Sigmoid colon (tissue), 7 donors: ENCODE measurements around the gene UBLCP1. TPM values are rescaled to one million over a fixed set of nuclear protein-coding genes. Genes with fewer than 3 reads are reported as not detected.
"Not testable (repeated sequence)": the region's sequence is repeated elsewhere in the genome, so short reads cannot be mapped to it uniquely, and the experiment has no call there.

Experiments
- DNase-seq: peaks from one replicate; pipeline ENCODE4 v3.0.0-alpha.2; 2019
- H3K27ac ChIP-seq, 4 donors: fragments of 200-600 bp; sonication (generic); one replicate each; pipeline ENCODE4 v1.5.1; 2016 to 2019; ENCODE audit warnings: mild to moderate bottlenecking in 1 of 4
- H3K27me3 ChIP-seq, 3 donors: fragments of 200-600 bp; sonication (generic); one replicate each; pipeline ENCODE4 v1.5.1; 2019; ENCODE audit warnings: mild to moderate bottlenecking in 1 of 3
- H3K36me3 ChIP-seq, 4 donors: fragments of 200-600 bp; sonication (generic); one replicate each; pipeline ENCODE4 v1.5.1; 2016 to 2019
- H3K4me1 ChIP-seq, 4 donors: fragments of 200-600 bp; sonication (generic); one replicate each; pipeline ENCODE4 v1.5.1; 2017 to 2019
- H3K4me3 ChIP-seq, 4 donors: fragments of 200-600 bp; sonication (generic); one replicate each; pipeline ENCODE4 v1.5.1; 2017 to 2019; ENCODE audit warnings: mild to moderate bottlenecking in 2 of 4, moderate library complexity in 1 of 4
- H3K9me3 ChIP-seq, 4 donors: fragments of 200-600 bp in 3 of 4; sonication (generic) in 3 of 4; one replicate each; pipeline versions ENCODE4 v1.5.1 to v1.6.1; 2013 to 2019
- EP300 ChIP-seq, 4 donors: sonication (generic); formaldehyde crosslinking; IDR thresholded peaks; one replicate each; pipeline ENCODE4 v1.6.1; 2017; ENCODE audit warnings: antibody characterized with exemption in 4 of 4
- POLR2A ChIP-seq, 2 donors: fragments of 450-650 bp; IDR thresholded peaks; one replicate each; pipeline ENCODE4 v1.6.1; 2016; ENCODE audit warnings: antibody characterized with exemption in 2 of 2, mild to moderate bottlenecking in 2 of 2, moderate library complexity in 2 of 2
- POLR2AphosphoS5 ChIP-seq, 4 donors: sonication (generic); formaldehyde crosslinking; IDR thresholded peaks; one replicate each; pipeline ENCODE4 v1.6.1; 2017; ENCODE audit warnings: antibody characterized with exemption in 4 of 4
- WGBS, 2 donors: extraction: QIAGEN DNeasy Blood & Tissue Kit; methylation state at CpG; one replicate each; pipeline ENCODE4 v1.1.7; 2013; 5-methylcytosine and 5-hydroxymethylcytosine counted together
- intact Hi-C: fragments of 100-400 bp; cut with DNase I; formaldehyde crosslinking; loops from one replicate; pipeline ENCODE4 v1.15.1; 2023
- polyA plus RNA-seq, 3 donors: library from polyadenylated mRNA; stranded (reverse); fragments of 200-250 nt; gene quantifications; one replicate each; pipeline ENCODE4 v1.2.3, GENCODE V29; 2013
- total RNA-seq, 4 donors: library from RNA; depleted of rRNA; stranded (reverse); fragments of >200 nt; gene quantifications; one replicate each; pipeline ENCODE4 v1.1.0, GENCODE V29; 2016
- TF ChIP-seq, protein P1 (sequence below), 4 experiments: fragments of 450-650 bp in 3 of 4; fragments of 200-600 bp in 1 of 4; IDR thresholded peaks; one replicate each; pipeline ENCODE4 v1.5.1; 2016 to 2019; ENCODE audit warnings: antibody characterized with exemption in 4 of 4, mild to moderate bottlenecking in 3 of 4, moderate library complexity in 2 of 4
- donor health status: healthy with polysubstance abuse.
- donor health status: Bipolar disorder and iron deficiency.
- donor health status: healthy.

The UBLCP1 gene
- total and polyA plus RNA-seq, 7 donors, result 15.0 to 29.6 (median 18.7) TPM

DNA sequence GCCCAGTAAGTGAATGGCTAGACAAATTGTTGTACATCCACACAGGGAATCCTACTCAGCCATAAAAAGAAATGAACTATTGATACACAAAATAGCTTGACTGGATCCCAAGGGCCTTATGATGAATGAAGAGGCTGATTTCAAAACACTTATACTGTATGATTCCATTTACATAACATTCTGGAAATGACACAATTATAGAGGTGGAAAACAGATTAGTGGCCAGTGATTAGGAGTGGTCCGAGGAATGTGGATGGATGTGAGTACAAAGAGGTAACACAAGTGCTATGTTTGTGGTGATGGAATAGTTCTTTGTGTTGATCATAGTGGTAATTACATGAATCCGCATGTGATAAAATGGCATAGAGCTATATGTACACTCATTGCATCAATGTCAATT lies 4.7 kb upstream of the UBLCP1 start:
- H3K27ac ChIP-seq, result no peak overlapping the region
- WGBS, 2 donors, result 92 to 95% methylated on average over 2 of the region's 2 CpGs
- no peak for DNase-seq
- no peaks in the 10 kb centered on the region for H3K9me3 ChIP-seq
- TF ChIP-seq POLR2A (IDR thresholded peaks at IDR 0.05), result no peak
- TF ChIP-seq, protein P1, sequence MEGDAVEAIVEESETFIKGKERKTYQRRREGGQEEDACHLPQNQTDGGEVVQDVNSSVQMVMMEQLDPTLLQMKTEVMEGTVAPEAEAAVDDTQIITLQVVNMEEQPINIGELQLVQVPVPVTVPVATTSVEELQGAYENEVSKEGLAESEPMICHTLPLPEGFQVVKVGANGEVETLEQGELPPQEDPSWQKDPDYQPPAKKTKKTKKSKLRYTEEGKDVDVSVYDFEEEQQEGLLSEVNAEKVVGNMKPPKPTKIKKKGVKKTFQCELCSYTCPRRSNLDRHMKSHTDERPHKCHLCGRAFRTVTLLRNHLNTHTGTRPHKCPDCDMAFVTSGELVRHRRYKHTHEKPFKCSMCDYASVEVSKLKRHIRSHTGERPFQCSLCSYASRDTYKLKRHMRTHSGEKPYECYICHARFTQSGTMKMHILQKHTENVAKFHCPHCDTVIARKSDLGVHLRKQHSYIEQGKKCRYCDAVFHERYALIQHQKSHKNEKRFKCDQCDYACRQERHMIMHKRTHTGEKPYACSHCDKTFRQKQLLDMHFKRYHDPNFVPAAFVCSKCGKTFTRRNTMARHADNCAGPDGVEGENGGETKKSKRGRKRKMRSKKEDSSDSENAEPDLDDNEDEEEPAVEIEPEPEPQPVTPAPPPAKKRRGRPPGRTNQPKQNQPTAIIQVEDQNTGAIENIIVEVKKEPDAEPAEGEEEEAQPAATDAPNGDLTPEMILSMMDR (IDR thresholded peaks at IDR 0.05), result no peak
- TF ChIP-seq EP300 (IDR thresholded peaks at IDR 0.05), result no peak
- TF ChIP-seq POLR2AphosphoS5 (IDR thresholded peaks at IDR 0.05), result no peak
- H3K27me3 ChIP-seq, result peaks cover 0 to 10% (median 0%) of the 10 kb centered on the region in 3 donors
- H3K4me3 ChIP-seq, result no peak overlapping the region
- H3K4me1 ChIP-seq, result peaks cover 0 to 7% (median 6%) of the 10 kb centered on the region in 4 donors
- H3K36me3 ChIP-seq, result no peaks in the 10 kb centered on the region
- intact Hi-C loops, result no loop called here

DNA sequence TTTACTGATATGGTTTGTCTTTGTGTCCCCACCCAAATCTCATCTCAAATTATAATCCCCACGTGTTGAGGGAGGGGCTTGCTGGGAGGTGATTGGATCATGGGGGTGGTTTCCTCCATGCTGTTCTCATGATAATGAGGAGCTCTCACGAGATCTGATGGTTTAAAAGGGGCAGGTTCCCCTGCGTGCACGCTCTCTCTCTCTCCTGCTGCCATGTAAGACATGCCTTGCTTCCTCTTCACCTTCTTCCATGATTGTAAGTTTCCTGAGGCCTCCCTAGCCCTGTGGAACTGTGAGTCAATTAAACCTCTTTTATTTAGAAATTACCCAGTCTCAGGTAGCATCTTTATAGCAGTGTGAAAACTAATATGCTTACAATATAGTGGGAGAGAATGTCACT lies 2.9 kb upstream of the UBLCP1 start:
- DNase-seq, H3K36me3 ChIP-seq, H3K4me3 ChIP-seq, intact Hi-C loops, H3K27ac ChIP-seq, H3K9me3 ChIP-seq, H3K27me3 ChIP-seq: not testable (repeated sequence)
- 67 to 71% methylated on average over 4 of the region's 4 CpGs for WGBS, 2 donors
- H3K4me1 ChIP-seq, result peaks cover 0 to 21% (median 15%) of the 10 kb centered on the region in 4 donors

DNA sequence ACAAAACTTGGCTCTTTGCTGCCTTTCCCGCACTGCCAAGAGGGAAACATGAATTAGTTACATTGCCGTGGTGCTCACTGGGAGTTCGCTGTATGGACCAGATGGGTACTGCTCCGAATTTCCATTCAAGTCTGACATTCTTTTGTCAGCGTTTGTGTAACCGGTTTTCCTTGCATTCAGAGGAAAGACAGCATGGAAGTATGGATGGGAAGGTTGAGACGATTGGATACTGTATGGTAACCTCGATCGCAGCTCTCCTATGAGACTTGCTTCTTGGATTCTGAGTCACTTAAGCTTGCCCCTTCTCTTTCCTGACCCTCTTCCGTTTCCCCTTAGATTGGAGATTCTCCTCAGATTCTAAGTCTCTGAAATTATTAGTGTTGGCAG lies 625 bp upstream of the UBLCP1 start:
- intact Hi-C loops, result loop anchor here (2.0 kb wide), 1 partner anchor 106 kb away; no protein-coding TSS in a partner anchor
- Histone ChIP-seq H3K27ac (peak overlapping the region; percentile 87 to 89 (median 88)), H3K9me3 (no peaks in the 10 kb centered on the region), H3K36me3 (no peaks in the 10 kb centered on the region), H3K27me3 (no peaks in the 10 kb centered on the region), H3K4me1 (peaks cover 0 to 21% (median 15%) of the 10 kb centered on the region in 4 donors), H3K4me3 (peak overlapping the region; percentile 76 to 94 (median 92))
- 19 to 27% methylated on average over 10 of the region's 10 CpGs for WGBS, 2 donors
- DNase-seq, result no peak
- no peak for TF ChIP-seq POLR2AphosphoS5 (IDR thresholded peaks at IDR 0.05)
- TF ChIP-seq, protein P1 (IDR thresholded peaks at IDR 0.05), result no peak
- no peak for TF ChIP-seq POLR2A (IDR thresholded peaks at IDR 0.05)
- TF ChIP-seq EP300 (IDR thresholded peaks at IDR 0.05), result no peak

DNA sequence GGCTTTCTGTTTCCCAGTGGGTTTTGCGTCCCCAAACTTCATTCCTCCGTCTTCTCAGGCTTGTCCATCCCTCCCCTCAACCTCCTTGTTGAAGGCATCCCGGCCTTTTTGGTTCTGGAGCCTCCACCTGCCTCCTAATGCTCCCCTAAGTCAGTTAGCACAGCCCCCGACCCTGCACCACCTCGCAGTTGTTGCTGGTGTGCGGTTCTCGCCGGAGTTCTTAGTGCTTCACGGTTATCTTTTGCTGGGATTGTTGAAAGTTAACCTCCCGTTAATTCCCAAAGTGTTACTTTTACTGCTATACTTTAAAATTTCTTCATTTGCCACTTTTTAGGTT lies 447 bp downstream of the UBLCP1 start:
- 1 to 10% methylated on average over 10 of the region's 10 CpGs for WGBS, 2 donors
- H3K36me3 ChIP-seq, result no peaks in the 10 kb centered on the region
- H3K4me3 ChIP-seq, result peak overlapping the region; percentile 76 to 94 (median 92)
- peak overlapping the region; percentile 87 to 89 (median 88) for H3K27ac ChIP-seq
- H3K9me3 ChIP-seq, result no peaks in the 10 kb centered on the region
- TF ChIP-seq POLR2AphosphoS5 (IDR thresholded peaks at IDR 0.05) (no peak), POLR2A (IDR thresholded peaks at IDR 0.05) (no peak), EP300 (IDR thresholded peaks at IDR 0.05) (no peak)
- TF ChIP-seq, protein P1 (IDR thresholded peaks at IDR 0.05), result no peak
- H3K27me3 ChIP-seq, result no peaks in the 10 kb centered on the region
- H3K4me1 ChIP-seq, result peaks cover 0 to 21% (median 15%) of the 10 kb centered on the region in 4 donors
- intact Hi-C loops, result loop anchor here (1.0 to 2.0 kb wide), 2 partner anchors 54 to 107 kb away; partner anchors contain the start of gene RNF145
- no peak for DNase-seq

DNA sequence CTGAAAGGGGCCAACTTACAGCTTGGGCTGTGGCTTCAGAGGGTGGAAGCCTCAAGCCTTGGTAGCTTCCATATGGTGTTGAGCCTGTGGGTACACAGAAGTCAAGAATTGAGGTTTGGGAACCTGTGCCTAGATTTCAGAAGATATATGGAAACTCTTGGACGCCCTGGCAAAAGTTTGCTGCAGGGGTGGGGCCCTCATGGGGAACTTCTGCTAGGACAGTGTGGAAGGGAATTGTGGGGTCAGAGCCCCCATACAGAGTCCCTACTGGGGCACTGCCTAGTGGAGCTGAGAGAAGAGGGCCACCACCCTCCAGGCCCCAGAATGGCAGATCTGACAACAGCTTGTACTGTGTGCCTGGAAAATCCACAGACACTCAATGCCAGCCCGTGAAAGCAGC lies 3.7 kb downstream of the UBLCP1 start:
- H3K4me3 ChIP-seq, intact Hi-C loops, H3K27ac ChIP-seq, DNase-seq, H3K27me3 ChIP-seq, H3K9me3 ChIP-seq: not testable (repeated sequence)
- Histone ChIP-seq H3K4me1 (peaks cover 0 to 21% (median 15%) of the 10 kb centered on the region in 4 donors), H3K36me3 (peaks cover 0 to 31% (median 2%) of the 10 kb centered on the region in 4 donors)
- WGBS, 2 donors, result 98 to 99% methylated on average over 2 of the region's 2 CpGs

DNA sequence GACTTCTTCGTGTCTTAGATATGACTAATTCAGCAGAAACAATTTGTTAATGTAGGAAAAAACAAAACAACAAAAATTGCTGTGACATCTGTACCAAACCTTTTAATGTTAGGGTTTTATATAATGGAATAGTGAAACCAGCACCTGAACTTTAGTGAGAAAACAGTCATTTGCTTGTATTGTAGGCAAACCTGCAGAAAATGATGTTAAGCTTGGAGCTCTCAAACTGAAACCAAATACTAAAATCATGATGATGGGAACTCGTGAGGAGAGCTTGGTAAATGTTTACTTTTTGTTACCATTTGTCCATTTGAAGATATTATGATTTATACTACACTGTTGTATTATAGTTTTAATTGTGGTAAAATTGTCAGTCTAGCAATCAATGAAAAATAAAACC lies 6.6 kb downstream of the UBLCP1 start:
- H3K27ac ChIP-seq, result no peak overlapping the region
- H3K4me1 ChIP-seq, result peaks cover 0 to 4% (median 0%) of the 10 kb centered on the region in 4 donors
- peaks cover 0 to 52% (median 6%) of the 10 kb centered on the region in 4 donors for H3K36me3 ChIP-seq
- intact Hi-C loops, result no loop called here
- DNase-seq, result no peak
- TF ChIP-seq, protein P1 (IDR thresholded peaks at IDR 0.05), result no peak
- TF ChIP-seq EP300 (IDR thresholded peaks at IDR 0.05), result no peak
- no peak for TF ChIP-seq POLR2AphosphoS5 (IDR thresholded peaks at IDR 0.05)
- no peak for TF ChIP-seq POLR2A (IDR thresholded peaks at IDR 0.05)
- H3K4me3 ChIP-seq, result no peak overlapping the region
- no peaks in the 10 kb centered on the region for H3K9me3 ChIP-seq
- no peaks in the 10 kb centered on the region for H3K27me3 ChIP-seq
- 68 to 69% methylated on average over 2 of the region's 2 CpGs for WGBS, 2 donors
